T-helper 1 cell (primary cell): ENCODE data around the gene AGBL5.
A peak's percentile ranks its signal among the peaks of the same experiment; 100 is the strongest.
"Not testable (repeated sequence)": the region's sequence is repeated elsewhere in the genome, so short reads cannot be mapped to it uniquely, and the experiment has no call there.

Experiments
- DNase-seq, 5 donors: peaks; one replicate each; pipeline ENCODE4 v3.0.0-alpha.2; 2012 to 2020

AGBL5 gene

GRCh38 chr2:27093430-27094352, 42.2 kb downstream of the AGBL5 start:
- no peak for DNase-seq

GRCh38 chr2:27094353-27094984, 43.0 kb downstream of the AGBL5 start:
- no peak for DNase-seq

GRCh38 chr2:27095427-27095744, 43.9 kb downstream of the AGBL5 start:
- DNase-seq: no peak

- DNase-seq: peak in 2 of 5 donors; percentile 18 to 48
Observed at GRCh38 chr2:27095745-27096651, 44.5 kb downstream of the AGBL5 start.

- DNase-seq: no peak
Observed at GRCh38 chr2:27096748-27097297, 45.4 kb downstream of the AGBL5 start.

- no peak for DNase-seq
Observed at GRCh38 chr2:27097341-27097740, 45.9 kb downstream of the AGBL5 start.

- DNase-seq: no peak
Observed at GRCh38 chr2:27099334-27099955, 48.0 kb downstream of the AGBL5 start.

GRCh38 chr2:27100036-27100435, 48.6 kb downstream of the AGBL5 start:
- DNase-seq: no peak

- no peak for DNase-seq
Observed at GRCh38 chr2:27102329-27102728, 50.9 kb downstream of the AGBL5 start.

- no peak for DNase-seq
Observed at GRCh38 chr2:27105981-27106380, 54.5 kb downstream of the AGBL5 start.

- no peak for DNase-seq
Observed at GRCh38 chr2:27108221-27108620, 56.8 kb downstream of the AGBL5 start.

- no peak for DNase-seq
Observed at GRCh38 chr2:27109083-27109482, 57.6 kb downstream of the AGBL5 start.

GRCh38 chr2:27110603-27111352, 59.3 kb downstream of the AGBL5 start:
- DNase-seq: not testable (repeated sequence)

GRCh38 chr2:27111392-27112078, 60.1 kb downstream of the AGBL5 start:
- not testable (repeated sequence) for DNase-seq

GRCh38 chr2:27115519-27115918, 64.1 kb downstream of the AGBL5 start:
- DNase-seq: no peak

GRCh38 chr2:27117995-27118524, 66.6 kb downstream of the AGBL5 start:
- no peak for DNase-seq

GRCh38 chr2:27118525-27119329, 67.3 kb downstream of the AGBL5 start, which contains the start of gene CGREF1:
Gene CGREF1 (minus strand): TSS chr2:27119128. CDS start chr2:27104366, 14,762 bp downstream.
- DNase-seq: no peak

GRCh38 chr2:27119330-27119670, 67.8 kb downstream of the AGBL5 start:
- not testable (repeated sequence) for DNase-seq
